DND-41 (cell line): ENCODE data around the gene MAX.

ENCODE experiments used
- ATAC-seq: fragments of 200-7000 bp; cut with Tn5 transposase; 3 replicates; pipeline ENCODE4 v1.9.1; 2021; ENCODE audit warnings: low read depth; ENCODE audit not compliant: insufficient read depth
- DNase-seq: peaks from one replicate; pipeline ENCODE4 v3.0.0-alpha.2; 2020
- H2AFZ ChIP-seq: 2 replicates; pipeline ENCODE4 v1.6.0; 2012; ENCODE audit warnings: low read depth, low read length
- H3K27ac ChIP-seq: 2 replicates; pipeline ENCODE4 v1.5.1; 2012; ENCODE audit warnings: low read length, inconsistent platforms
- H3K27me3 ChIP-seq: fragments of 200-600 bp; sonication (generic); 2 replicates; pipeline ENCODE4 v1.6.0; 2012; ENCODE audit warnings: low read length, mild to moderate bottlenecking, inconsistent platforms; ENCODE audit not compliant: insufficient read depth, poor library complexity
- H3K36me3 ChIP-seq: 2 replicates; pipeline ENCODE4 v1.5.1; 2012; ENCODE audit warnings: low read length, inconsistent platforms; ENCODE audit not compliant: insufficient read depth
- H3K4me1 ChIP-seq: 2 replicates; pipeline ENCODE4 v1.5.1; 2012; ENCODE audit warnings: mild to moderate bottlenecking, low read length; ENCODE audit not compliant: insufficient read depth
- H3K4me2 ChIP-seq: 2 replicates; pipeline ENCODE4 v1.6.0; 2012; ENCODE audit warnings: mild to moderate bottlenecking, moderate library complexity, low read length, inconsistent platforms; ENCODE audit not compliant: insufficient read depth
- H3K4me3 ChIP-seq, 2 experiments: fragments of 200-600 bp in 1 of 2; shearing (Covaris generic) in 1 of 2; 2 replicates each; pipeline ENCODE4 v1.5.1; 2012 to 2016; ENCODE audit warnings: inconsistent platforms in 2 of 2, low read length in 2 of 2, mild to moderate bottlenecking in 2 of 2, low read depth in 1 of 2, moderate library complexity in 1 of 2
- H3K79me2 ChIP-seq: 2 replicates; pipeline ENCODE4 v1.6.0; 2012; ENCODE audit warnings: low read length, inconsistent platforms; ENCODE audit not compliant: insufficient read depth
- H3K9ac ChIP-seq: 2 replicates; pipeline ENCODE4 v1.6.0; 2012; ENCODE audit warnings: low read depth, mild to moderate bottlenecking, inconsistent platforms, low read length, moderate library complexity
- H3K9me3 ChIP-seq: 2 replicates; pipeline ENCODE4 v1.5.1; 2012; ENCODE audit warnings: low read length, moderate library complexity, mild to moderate bottlenecking, inconsistent platforms; ENCODE audit not compliant: insufficient read depth, severe bottlenecking
- H4K20me1 ChIP-seq: 2 replicates; pipeline ENCODE4 v1.6.0; 2012; ENCODE audit warnings: low read length; ENCODE audit not compliant: insufficient read depth
- EZH2 ChIP-seq: IDR thresholded peaks from 3 replicates; pipeline ENCODE4 v1.6.1; 2012; ENCODE audit warnings: borderline replicate concordance, low read depth, mild to moderate bottlenecking, moderate library complexity, low read length, inconsistent platforms; ENCODE audit not compliant: severe bottlenecking
- TF ChIP-seq, protein P1 (sequence below): IDR thresholded peaks from 2 replicates; pipeline ENCODE4 v1.5.1; 2012; ENCODE audit warnings: borderline replicate concordance, low read length, moderate library complexity, mild to moderate bottlenecking; ENCODE audit not compliant: poor library complexity, severe bottlenecking; ENCODE audit errors: extremely low read depth

MAX gene

DNA sequence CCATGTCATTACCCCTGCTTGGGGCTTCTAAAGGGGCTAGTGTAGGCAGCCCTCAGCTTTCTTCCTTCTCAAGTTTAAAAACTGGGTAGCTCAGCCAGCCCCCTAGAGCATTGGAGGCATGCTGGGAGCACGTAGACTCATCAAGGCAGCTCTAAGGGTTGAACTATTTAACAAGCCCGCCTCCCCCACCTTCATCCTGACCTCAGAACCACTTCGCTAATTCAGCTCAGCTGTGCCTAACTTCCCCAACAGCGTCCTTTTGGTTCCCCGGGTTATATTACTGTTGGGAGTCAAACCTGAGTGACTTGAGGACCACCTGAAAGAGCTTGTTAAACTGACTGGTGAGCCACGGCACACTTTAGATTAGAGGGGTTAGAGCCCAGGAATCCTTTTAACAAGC is 30.1 kb downstream of the MAX start:
- peaks cover 3% of the 10 kb centered on the region for H3K79me2 ChIP-seq
- no peaks in the 10 kb centered on the region for H3K9me3 ChIP-seq
- no peaks in the 10 kb centered on the region for H3K27me3 ChIP-seq
- H4K20me1 ChIP-seq = peaks cover 28% of the 10 kb centered on the region
- no peak overlapping the region for H3K27ac ChIP-seq
- DNase-seq (no peak), ATAC-seq (no peak)
- H3K36me3 ChIP-seq = peaks cover 82% of the 10 kb centered on the region
- H3K4me1 ChIP-seq = no peaks in the 10 kb centered on the region
- TF ChIP-seq, protein P1, sequence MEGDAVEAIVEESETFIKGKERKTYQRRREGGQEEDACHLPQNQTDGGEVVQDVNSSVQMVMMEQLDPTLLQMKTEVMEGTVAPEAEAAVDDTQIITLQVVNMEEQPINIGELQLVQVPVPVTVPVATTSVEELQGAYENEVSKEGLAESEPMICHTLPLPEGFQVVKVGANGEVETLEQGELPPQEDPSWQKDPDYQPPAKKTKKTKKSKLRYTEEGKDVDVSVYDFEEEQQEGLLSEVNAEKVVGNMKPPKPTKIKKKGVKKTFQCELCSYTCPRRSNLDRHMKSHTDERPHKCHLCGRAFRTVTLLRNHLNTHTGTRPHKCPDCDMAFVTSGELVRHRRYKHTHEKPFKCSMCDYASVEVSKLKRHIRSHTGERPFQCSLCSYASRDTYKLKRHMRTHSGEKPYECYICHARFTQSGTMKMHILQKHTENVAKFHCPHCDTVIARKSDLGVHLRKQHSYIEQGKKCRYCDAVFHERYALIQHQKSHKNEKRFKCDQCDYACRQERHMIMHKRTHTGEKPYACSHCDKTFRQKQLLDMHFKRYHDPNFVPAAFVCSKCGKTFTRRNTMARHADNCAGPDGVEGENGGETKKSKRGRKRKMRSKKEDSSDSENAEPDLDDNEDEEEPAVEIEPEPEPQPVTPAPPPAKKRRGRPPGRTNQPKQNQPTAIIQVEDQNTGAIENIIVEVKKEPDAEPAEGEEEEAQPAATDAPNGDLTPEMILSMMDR = no peak
- no peak for TF ChIP-seq EZH2
- no peak overlapping the region for H3K9ac ChIP-seq
- no peak overlapping the region for H3K4me2 ChIP-seq
- H2AFZ ChIP-seq = no peak overlapping the region
- no peak overlapping the region for H3K4me3 ChIP-seq

- no peak overlapping the region for H3K27ac ChIP-seq
- no peak overlapping the region for H3K4me3 ChIP-seq
- no peak for TF ChIP-seq EZH2
- TF ChIP-seq, protein P1 = no peak
- DNase-seq (no peak), ATAC-seq (no peak)
- peaks cover 76% of the 10 kb centered on the region for H3K36me3 ChIP-seq
- H3K27me3 ChIP-seq = no peaks in the 10 kb centered on the region
- no peaks in the 10 kb centered on the region for H3K9me3 ChIP-seq
- no peak overlapping the region for H2AFZ ChIP-seq
- H3K4me2 ChIP-seq = no peak overlapping the region
- H3K4me1 ChIP-seq = no peaks in the 10 kb centered on the region
- no peaks in the 10 kb centered on the region; the same call in 1 of the 2 replicates for H3K79me2 ChIP-seq
- H3K9ac ChIP-seq = no peak overlapping the region
- H4K20me1 ChIP-seq = peaks cover 23% of the 10 kb centered on the region
Observed at GRCh38 chr14:65071544-65071943, 30.8 kb downstream of the MAX start.

- no peak overlapping the region for H2AFZ ChIP-seq
- H3K36me3 ChIP-seq = peaks cover 77% of the 10 kb centered on the region
- H3K27me3 ChIP-seq = no peaks in the 10 kb centered on the region
- peaks cover 23% of the 10 kb centered on the region for H4K20me1 ChIP-seq
- DNase-seq (no peak), ATAC-seq (no peak)
- no peak overlapping the region for H3K27ac ChIP-seq
- no peak overlapping the region for H3K4me2 ChIP-seq
- H3K4me3 ChIP-seq = no peak overlapping the region
- no peaks in the 10 kb centered on the region for H3K79me2 ChIP-seq
- TF ChIP-seq, protein P1 = no peak
- TF ChIP-seq EZH2 = no peak
- no peaks in the 10 kb centered on the region for H3K4me1 ChIP-seq
- H3K9ac ChIP-seq = no peak overlapping the region
- no peaks in the 10 kb centered on the region for H3K9me3 ChIP-seq
Observed at GRCh38 chr14:65070471-65070976, 31.8 kb downstream of the MAX start.

DNA sequence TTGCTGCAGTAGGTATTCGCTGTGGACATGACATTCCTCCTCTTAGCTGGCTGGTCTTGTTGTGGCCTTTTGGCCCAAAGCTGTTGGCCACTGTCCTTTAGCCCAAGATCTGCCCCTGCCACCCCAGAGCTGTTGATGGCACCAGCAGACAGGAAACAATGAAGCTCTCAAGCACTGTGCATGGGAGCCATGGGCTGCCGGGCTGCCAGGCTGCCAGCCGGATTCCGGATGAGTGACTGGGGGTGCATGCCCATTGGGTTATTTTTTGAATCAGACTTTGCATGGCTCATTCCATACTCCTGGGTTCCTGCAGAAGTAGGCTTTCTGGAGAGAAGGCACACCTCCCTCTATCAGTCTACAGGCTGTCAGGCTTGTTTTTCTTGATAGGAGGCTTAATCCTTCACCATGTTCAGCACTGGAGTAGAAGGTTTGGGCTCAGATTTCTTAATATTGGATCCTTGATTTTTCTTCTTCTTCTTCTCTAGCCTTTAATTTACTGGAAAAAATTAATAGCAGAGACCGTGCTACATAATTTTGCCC is 32.4 kb downstream of the MAX start:
- no peak overlapping the region for H3K4me3 ChIP-seq
- H3K4me1 ChIP-seq = no peaks in the 10 kb centered on the region
- H3K27me3 ChIP-seq = no peaks in the 10 kb centered on the region
- TF ChIP-seq EZH2 = no peak
- TF ChIP-seq, protein P1 = no peak
- H2AFZ ChIP-seq = no peak overlapping the region
- no peak overlapping the region for H3K9ac ChIP-seq
- DNase-seq (no peak), ATAC-seq (no peak)
- H4K20me1 ChIP-seq = peaks cover 19% of the 10 kb centered on the region
- H3K9me3 ChIP-seq = no peaks in the 10 kb centered on the region
- no peak overlapping the region for H3K27ac ChIP-seq
- no peaks in the 10 kb centered on the region for H3K79me2 ChIP-seq
- no peak overlapping the region for H3K4me2 ChIP-seq
- peaks cover 77% of the 10 kb centered on the region for H3K36me3 ChIP-seq
